ENCODE measurements around the gene C6orf62. TPM values are rescaled to one million over a fixed set of nuclear protein-coding genes. Genes with fewer than 3 reads are reported as not detected.
A peak's percentile ranks its signal among the peaks of the same experiment; 100 is the strongest.

The C6orf62 gene
- total and polyA plus RNA-seq, 2 of the 4 experiments (the other 2 are of a cell fraction), result 47.5 to 50.7 TPM

DNA sequence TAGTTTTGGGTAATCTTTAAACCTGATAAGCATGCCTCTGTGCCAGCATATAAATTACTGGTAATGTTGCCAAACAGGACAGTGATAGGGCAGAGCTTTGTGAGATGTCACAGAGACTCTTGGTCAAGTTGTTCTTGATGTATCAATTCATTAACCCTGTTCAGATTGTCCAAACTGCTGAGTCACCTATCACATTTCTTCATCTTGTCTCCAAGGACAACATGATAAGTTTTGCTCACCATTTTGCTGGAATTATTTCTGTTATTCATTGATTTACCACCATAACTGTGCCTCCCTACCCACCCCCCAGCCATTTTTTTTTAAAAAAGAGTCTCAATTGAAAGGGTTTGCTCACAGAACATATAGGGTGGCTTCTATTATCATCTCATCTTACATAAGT lies 36.3 kb upstream of the C6orf62 start:
- H3K9me1 ChIP-seq (ENCODE audit: insufficient read depth, low read length), result no peaks in the 10 kb centered on the region
- H3K9ac ChIP-seq (ENCODE audit: low read depth, low read length), result no peak overlapping the region
- H3K4ac ChIP-seq (ENCODE audit: low read depth, low read length), result no peak overlapping the region
- H2AFZ ChIP-seq (replicated peaks; ENCODE audit: low read length, poor library complexity), result no peak overlapping the region
- H4K5ac ChIP-seq (ENCODE audit: low read depth, low read length), result no peak overlapping the region
- no peaks in the 10 kb centered on the region for H3K4me1 ChIP-seq (ENCODE audit: control insufficient read depth, insufficient read depth, low read length)
- no peak overlapping the region for H2BK20ac ChIP-seq (ENCODE audit: low read depth, low read length)
- no peak overlapping the region for H3K4me3 ChIP-seq (ENCODE audit: insufficient read depth, low read depth, low read length)
- TF ChIP-seq MAZ (IDR thresholded peaks at IDR 0.05; ENCODE audit: borderline replicate concordance, low read depth, low read length) (no peak), FOS (IDR thresholded peaks at IDR 0.05; ENCODE audit: low read depth, low read length) (no peak), MXI1 (IDR thresholded peaks at IDR 0.05; ENCODE audit: borderline replicate concordance, low read depth, low read length) (no peak), BHLHE40 (IDR thresholded peaks at IDR 0.05; ENCODE audit: low read depth, low read length) (no peak), NFE2L2 (IDR thresholded peaks at IDR 0.05; ENCODE audit: low read depth, low read length) (peak; percentile 86), CEBPB (IDR thresholded peaks at IDR 0.05; ENCODE audit: low read depth, low read length) (no peak), MAFK (IDR thresholded peaks at IDR 0.05; ENCODE audit: low read depth, low read length) (0 out of 2 replicates have a peak, but pooled peaks have one; percentile 4), RCOR1 (IDR thresholded peaks at IDR 0.05; ENCODE audit: insufficient replicate concordance, low read length) (no peak), SMC3 (IDR thresholded peaks at IDR 0.05; ENCODE audit: low read depth, low read length) (no peak)
- TF ChIP-seq, protein P1, sequence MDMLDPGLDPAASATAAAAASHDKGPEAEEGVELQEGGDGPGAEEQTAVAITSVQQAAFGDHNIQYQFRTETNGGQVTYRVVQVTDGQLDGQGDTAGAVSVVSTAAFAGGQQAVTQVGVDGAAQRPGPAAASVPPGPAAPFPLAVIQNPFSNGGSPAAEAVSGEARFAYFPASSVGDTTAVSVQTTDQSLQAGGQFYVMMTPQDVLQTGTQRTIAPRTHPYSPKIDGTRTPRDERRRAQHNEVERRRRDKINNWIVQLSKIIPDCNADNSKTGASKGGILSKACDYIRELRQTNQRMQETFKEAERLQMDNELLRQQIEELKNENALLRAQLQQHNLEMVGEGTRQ (IDR thresholded peaks at IDR 0.05; ENCODE audit: low read depth, low read length), result no peak
- TF ChIP-seq, protein P2, sequence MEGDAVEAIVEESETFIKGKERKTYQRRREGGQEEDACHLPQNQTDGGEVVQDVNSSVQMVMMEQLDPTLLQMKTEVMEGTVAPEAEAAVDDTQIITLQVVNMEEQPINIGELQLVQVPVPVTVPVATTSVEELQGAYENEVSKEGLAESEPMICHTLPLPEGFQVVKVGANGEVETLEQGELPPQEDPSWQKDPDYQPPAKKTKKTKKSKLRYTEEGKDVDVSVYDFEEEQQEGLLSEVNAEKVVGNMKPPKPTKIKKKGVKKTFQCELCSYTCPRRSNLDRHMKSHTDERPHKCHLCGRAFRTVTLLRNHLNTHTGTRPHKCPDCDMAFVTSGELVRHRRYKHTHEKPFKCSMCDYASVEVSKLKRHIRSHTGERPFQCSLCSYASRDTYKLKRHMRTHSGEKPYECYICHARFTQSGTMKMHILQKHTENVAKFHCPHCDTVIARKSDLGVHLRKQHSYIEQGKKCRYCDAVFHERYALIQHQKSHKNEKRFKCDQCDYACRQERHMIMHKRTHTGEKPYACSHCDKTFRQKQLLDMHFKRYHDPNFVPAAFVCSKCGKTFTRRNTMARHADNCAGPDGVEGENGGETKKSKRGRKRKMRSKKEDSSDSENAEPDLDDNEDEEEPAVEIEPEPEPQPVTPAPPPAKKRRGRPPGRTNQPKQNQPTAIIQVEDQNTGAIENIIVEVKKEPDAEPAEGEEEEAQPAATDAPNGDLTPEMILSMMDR (conservative IDR thresholded peaks at IDR 0.05; ENCODE audit: low read depth, low read length), result no peak
- H3K23ac ChIP-seq (ENCODE audit: low read depth, low read length), result no peak overlapping the region
- no peak overlapping the region for H3K14ac ChIP-seq (replicated peaks; ENCODE audit: low read depth, low read length)
- intact Hi-C loops (cut with micrococcal nuclease) (no loop called here), dilution Hi-C loops (cut with HindIII; ENCODE audit: low sequenced_read_pairs, unreplicated experiment) (no loop called here), in situ Hi-C loops (cut with MboI; ENCODE audit: low sequenced_read_pairs) (no loop called here)
- no peak for ATAC-seq (ENCODE audit: low read depth)
- no TSS peak for BruUV-seq (replicated peaks)
- H3K27ac ChIP-seq (ENCODE audit: insufficient read depth, low read length), result no peak overlapping the region
- ChIA-PET POLR2A (ENCODE audit: unreplicated experiment) (no interaction called here), CTCF (interaction anchor here (0.7 kb wide), 1 partner anchor 16 kb away, joined by 3 read pairs; no protein-coding TSS in a partner anchor)
- H3K56ac ChIP-seq (ENCODE audit: extremely low read depth, insufficient read depth, low read length), result no peak overlapping the region
- H3K9me3 ChIP-seq (ENCODE audit: control insufficient read depth, insufficient read depth, low read length), result no peaks in the 10 kb centered on the region
- no peak overlapping the region for H2BK120ac ChIP-seq (ENCODE audit: low read depth, low read length)
- H3K27me3 ChIP-seq (ENCODE audit: control insufficient read depth, insufficient read depth, low read length), result no peaks in the 10 kb centered on the region
- H2AK9ac ChIP-seq (replicated peaks; ENCODE audit: low read depth, low read length, poor library complexity), result no peak overlapping the region
- H2BK5ac ChIP-seq (ENCODE audit: low read depth, low read length, poor library complexity, severe bottlenecking), result no peak overlapping the region
- DNase-seq, result no peak
- no peak overlapping the region for H4K8ac ChIP-seq (ENCODE audit: low read depth in 2 of 2, low read length in 2 of 2)
- H2AK5ac ChIP-seq (ENCODE audit: low read depth, low read length), result no peak overlapping the region
- H3K79me1 ChIP-seq (ENCODE audit: low read depth in 1 of 2, low read length in 2 of 2), result no peaks in the 10 kb centered on the region
- no peak overlapping the region for H4K91ac ChIP-seq (ENCODE audit: insufficient read depth, low read depth, low read length)
- no peak overlapping the region for H3K4me2 ChIP-seq (ENCODE audit: low read depth, low read length)
- H3K18ac ChIP-seq (ENCODE audit: low read depth, low read length), result no peak overlapping the region
- H3K36me3 ChIP-seq (ENCODE audit: control insufficient read depth, insufficient read depth, low read length), result no peaks in the 10 kb centered on the region
- no peak overlapping the region for H2BK15ac ChIP-seq (ENCODE audit: low read depth, low read length)
- no peaks in the 10 kb centered on the region for H4K20me1 ChIP-seq (ENCODE audit: insufficient read depth, low read length)

Data from IMR-90 (cell line).